Posterior vena cava (tissue), 2 donors: ENCODE results near the gene NSUN2. TPM values are rescaled to one million over a fixed set of nuclear protein-coding genes. Genes with fewer than 3 reads are reported as not detected.

Experiments used
- total RNA-seq, 2 donors: library from RNA; stranded (reverse); fragmentation: NEBNext Ultra II Directional; extraction: Animal tissue kit (Norgen Biotek cat#: 25700); gene quantifications; one replicate each; pipeline ENCODE4 v1.2.1, GENCODE V29; 2021
- donor health status: DM: yes; HTN: yes; CAD: no.
- donor health status: DM: yes; HTN: yes; CAD: no.

The NSUN2 gene
- total RNA-seq, 2 donors from 2014 or later, result 31.6 to 35.2 TPM

Other genes starting within 250 kb of the NSUN2 start
- gene UBE2QL1, start 184.2 kb downstream of the NSUN2 start, total RNA-seq, result 1 to 10 TPM; 3.3 to 5.8 TPM
- 1 to 10 TPM; 4.0 to 4.2 TPM for gene SRD5A1, start 396 bp upstream of the NSUN2 start, total RNA-seq
- 10 to 100 TPM; 20.8 to 24.3 TPM for gene TENT4A, start 80.4 kb upstream of the NSUN2 start, total RNA-seq